Trophoblast cell (in vitro differentiated cells and primary cell): ENCODE data around the gene TRMT61B.

Experiments used
- DNase-seq, 2 donors: peaks; one replicate each; pipeline ENCODE4 v3.0.0-alpha.2; 2016
- H2AFZ ChIP-seq: 2 replicates; pipeline ENCODE4 v1.6.1; 2013; ENCODE audit warnings: low read length, moderate library complexity, mild to moderate bottlenecking; ENCODE audit not compliant: insufficient read depth, poor library complexity
- H2AK5ac ChIP-seq: 2 replicates; pipeline ENCODE4 v1.6.1; 2013; ENCODE audit warnings: mild to moderate bottlenecking, low read length
- H2BK120ac ChIP-seq: 2 replicates; pipeline ENCODE4 v1.6.1; 2013; ENCODE audit warnings: low read length, mild to moderate bottlenecking, moderate library complexity; ENCODE audit not compliant: insufficient read depth, poor library complexity
- H2BK12ac ChIP-seq: 2 replicates; pipeline ENCODE4 v1.6.1; 2013; ENCODE audit warnings: mild to moderate bottlenecking, low read length, moderate library complexity
- H2BK5ac ChIP-seq: 2 replicates; pipeline ENCODE4 v1.6.1; 2013; ENCODE audit warnings: low read length, low read depth, moderate library complexity, mild to moderate bottlenecking; ENCODE audit not compliant: poor library complexity
- H3K14ac ChIP-seq: 2 replicates; pipeline ENCODE4 v1.6.1; 2013; ENCODE audit warnings: mild to moderate bottlenecking, low read length
- H3K18ac ChIP-seq: 2 replicates; pipeline ENCODE4 v1.6.1; 2013; ENCODE audit warnings: mild to moderate bottlenecking, low read length
- H3K23ac ChIP-seq: 2 replicates; pipeline ENCODE4 v1.6.1; 2013; ENCODE audit warnings: low read length
- H3K27ac ChIP-seq: 2 replicates; pipeline ENCODE4 v1.5.1; 2013; ENCODE audit warnings: low read depth, mild to moderate bottlenecking, inconsistent platforms, low read length, moderate library complexity
- H3K27me3 ChIP-seq: 2 replicates; pipeline ENCODE4 v1.6.1; 2013; ENCODE audit warnings: inconsistent platforms, mild to moderate bottlenecking, low read length, moderate library complexity; ENCODE audit not compliant: insufficient read depth
- H3K36me3 ChIP-seq, 2 experiments: 1 replicate in 1 of 2; 2 replicates in 1 of 2; pipeline ENCODE4 v1.6.1; 2013; ENCODE audit warnings: low read length in 2 of 2, mild to moderate bottlenecking in 2 of 2, moderate library complexity in 1 of 2; ENCODE audit not compliant: insufficient read depth in 2 of 2, control insufficient read depth in 1 of 2
- H3K4ac ChIP-seq: 2 replicates; pipeline ENCODE4 v1.6.1; 2013; ENCODE audit warnings: low read depth, mild to moderate bottlenecking, low read length, moderate library complexity
- H3K4me1 ChIP-seq, 2 experiments: 1 replicate in 1 of 2; 2 replicates in 1 of 2; pipeline ENCODE4 v1.6.1; 2013; ENCODE audit warnings: low read length in 2 of 2, mild to moderate bottlenecking in 2 of 2, moderate library complexity in 1 of 2; ENCODE audit not compliant: insufficient read depth in 2 of 2, control insufficient read depth in 1 of 2
- H3K4me2 ChIP-seq: 2 replicates; pipeline ENCODE4 v1.6.1; 2013; ENCODE audit warnings: inconsistent platforms, mild to moderate bottlenecking, low read length, moderate library complexity
- H3K4me3 ChIP-seq: 2 replicates; pipeline ENCODE4 v1.5.1; 2013; ENCODE audit warnings: mild to moderate bottlenecking, low read depth, low read length, inconsistent platforms
- H3K79me1 ChIP-seq: one replicate; pipeline ENCODE4 v1.6.1; 2013; ENCODE audit warnings: low read length
- H3K79me2 ChIP-seq: 2 replicates; pipeline ENCODE4 v1.6.1; 2013; ENCODE audit warnings: low read length, mild to moderate bottlenecking; ENCODE audit not compliant: control insufficient read depth, insufficient read depth, poor library complexity
- H3K9ac ChIP-seq: 2 replicates; pipeline ENCODE4 v1.6.1; 2013; ENCODE audit warnings: mild to moderate bottlenecking, low read length
- H3K9me3 ChIP-seq: 2 replicates; pipeline ENCODE4 v1.6.1; 2013; ENCODE audit warnings: low read depth, mild to moderate bottlenecking, control low read depth, inconsistent platforms, low read length; ENCODE audit not compliant: insufficient read depth
- H4K12ac ChIP-seq: 2 replicates; pipeline ENCODE4 v1.6.1; 2013; ENCODE audit warnings: low read depth, mild to moderate bottlenecking, low read length, moderate library complexity
- H4K8ac ChIP-seq: 2 replicates; pipeline ENCODE4 v1.6.1; 2013; ENCODE audit warnings: low read depth, mild to moderate bottlenecking, low read length, moderate library complexity
- H4K91ac ChIP-seq: one replicate; pipeline ENCODE4 v1.6.1; 2013; ENCODE audit warnings: low read depth, mild to moderate bottlenecking, low read length, moderate library complexity
- WGBS: extraction: QIAGEN DNeasy Blood & Tissue Kit; methylation state at CpG from one replicate; pipeline ENCODE4 v1.1.7; 2013; ENCODE audit warnings: missing lambda C conversion rate; ENCODE audit not compliant: insufficient read length, insufficient coverage; ENCODE audit errors: extremely low coverage; 5-methylcytosine and 5-hydroxymethylcytosine counted together

The TRMT61B gene

GRCh38 chr2:28893488-28893887 is 23.4 kb upstream of the TRMT61B start:
- H3K23ac ChIP-seq = no peak overlapping the region
- H3K14ac ChIP-seq = no peak overlapping the region
- H3K27me3 ChIP-seq = no peaks in the 10 kb centered on the region
- H3K9me3 ChIP-seq = no peaks in the 10 kb centered on the region
- H3K36me3 ChIP-seq = no peaks in the 10 kb centered on the region
- no peak overlapping the region for H3K27ac ChIP-seq
- H2AFZ ChIP-seq = no peak overlapping the region
- no peak overlapping the region for H2BK5ac ChIP-seq
- no peak overlapping the region for H4K8ac ChIP-seq
- no peak overlapping the region for H2BK12ac ChIP-seq
- no peak overlapping the region for H2AK5ac ChIP-seq
- peak in 1 of 2 donors; percentile 32 for DNase-seq
- no peak overlapping the region for H3K4me3 ChIP-seq
- H2BK120ac ChIP-seq = no peak overlapping the region
- H3K4me2 ChIP-seq = no peak overlapping the region
- no CpG with 5 or more reads among the region's 21 CpGs for WGBS
- no peak overlapping the region for H4K12ac ChIP-seq
- no peaks in the 10 kb centered on the region for H3K4me1 ChIP-seq
- no peak overlapping the region for H4K91ac ChIP-seq
- H3K18ac ChIP-seq = no peak overlapping the region
- H3K79me1 ChIP-seq = peaks cover 5% of the 10 kb centered on the region
- peaks cover 15% of the 10 kb centered on the region for H3K79me2 ChIP-seq
- H3K9ac ChIP-seq = no peak overlapping the region
- H3K4ac ChIP-seq = no peak overlapping the region

DNA sequence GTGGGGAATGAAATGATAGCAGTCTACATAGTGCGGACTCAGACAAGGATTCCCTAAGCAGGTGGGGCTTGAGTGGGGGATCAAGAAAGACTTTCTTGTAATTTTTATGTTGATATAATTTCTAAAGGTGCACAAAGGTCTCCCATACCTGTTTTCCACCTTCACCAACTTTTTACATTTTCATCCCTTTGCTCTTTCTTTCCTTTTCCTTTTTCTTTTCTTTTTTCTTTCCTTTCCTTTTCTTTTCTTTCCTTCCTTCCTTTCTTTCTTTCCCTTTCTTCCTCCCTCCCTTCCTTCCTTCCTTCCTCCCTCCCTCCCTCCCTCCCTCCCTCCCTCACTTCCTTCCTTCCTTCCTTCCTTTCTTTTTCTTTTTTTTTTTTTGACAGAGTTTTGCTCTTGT is 10.1 kb upstream of the TRMT61B start:
- no peak overlapping the region for H4K8ac ChIP-seq
- H3K4ac ChIP-seq = no peak overlapping the region
- WGBS = no CpG with 5 or more reads among the region's 1 CpG
- no peak overlapping the region for H3K14ac ChIP-seq
- DNase-seq = no peak
- H3K9ac ChIP-seq = no peak overlapping the region
- no peak overlapping the region for H2BK120ac ChIP-seq
- no peak overlapping the region for H3K27ac ChIP-seq
- no peak overlapping the region for H2AK5ac ChIP-seq
- no peak overlapping the region for H2AFZ ChIP-seq
- no peaks in the 10 kb centered on the region for H3K79me1 ChIP-seq
- no peaks in the 10 kb centered on the region for H3K79me2 ChIP-seq
- no peak overlapping the region for H4K12ac ChIP-seq
- peaks cover 1% of the 10 kb centered on the region for H3K9me3 ChIP-seq
- no peak overlapping the region for H3K4me3 ChIP-seq
- no peaks in the 10 kb centered on the region for H3K4me1 ChIP-seq
- H2BK12ac ChIP-seq = no peak overlapping the region
- no peak overlapping the region for H3K4me2 ChIP-seq
- no peak overlapping the region for H3K23ac ChIP-seq
- no peaks in the 10 kb centered on the region for H3K27me3 ChIP-seq
- no peaks in the 10 kb centered on the region for H3K36me3 ChIP-seq
- no peak overlapping the region for H2BK5ac ChIP-seq
- no peak overlapping the region for H4K91ac ChIP-seq
- no peak overlapping the region for H3K18ac ChIP-seq

DNA sequence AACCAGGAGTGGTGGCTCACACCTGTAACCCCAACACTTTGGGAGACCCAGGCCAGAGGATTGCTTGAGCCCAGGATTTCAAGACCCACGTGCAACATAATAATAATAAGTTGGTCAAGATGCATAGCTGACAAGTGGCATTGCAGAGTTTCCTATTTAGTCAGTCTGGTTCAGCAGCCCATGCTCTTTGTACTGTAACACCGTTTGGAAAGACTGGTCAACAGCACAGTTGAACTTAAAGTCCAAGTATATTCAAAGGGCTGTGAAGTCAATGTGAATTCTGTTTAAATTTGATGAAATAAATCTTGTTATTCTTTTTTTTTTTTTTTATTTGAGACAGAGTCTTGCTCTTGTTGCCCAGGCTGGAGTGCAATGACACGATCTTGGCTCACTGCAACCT is 1.5 kb upstream of the TRMT61B start:
- DNase-seq = no peak

DNA sequence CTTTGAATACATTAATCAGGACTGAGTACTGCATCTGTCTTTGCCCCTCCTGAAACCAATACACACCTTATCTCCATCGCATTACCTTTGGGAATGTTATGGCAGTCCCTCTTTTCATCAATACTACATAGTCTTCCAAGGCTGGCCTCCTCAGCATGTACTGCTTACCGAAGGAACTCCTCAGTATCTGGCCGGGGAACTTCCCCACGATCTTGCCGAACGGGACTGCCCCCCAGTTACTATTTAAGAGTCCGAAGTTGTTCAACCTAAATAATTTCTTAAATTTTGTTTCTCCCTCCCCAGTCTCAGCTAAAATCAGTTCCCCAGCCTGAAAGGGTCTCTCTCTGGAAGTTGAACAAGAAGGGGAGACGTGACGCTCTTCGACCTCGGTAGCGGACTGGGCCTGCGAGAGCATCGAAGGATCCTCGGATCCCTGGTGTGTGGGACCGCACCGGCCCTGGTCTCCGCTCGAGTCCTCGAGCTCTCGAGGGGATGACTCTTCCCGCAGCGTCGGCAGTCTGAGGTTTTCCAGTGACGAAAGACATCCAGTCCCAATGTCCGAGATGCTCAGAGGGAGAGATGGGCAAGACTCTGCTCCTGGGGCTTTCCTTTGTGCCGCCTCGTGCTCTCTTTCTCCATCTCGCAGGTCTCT is 489 bp downstream of the TRMT61B start:
- Histone ChIP-seq H3K79me2 (no peaks in the 10 kb centered on the region), H4K91ac (peak overlapping the region; percentile 29), H3K4me1 (peaks cover 0 to 2% of the 10 kb centered on the region in 2 experiments), H4K12ac (peak overlapping the region; percentile 57), H3K27ac (no peak overlapping the region), H3K14ac (peak overlapping the region; percentile 33), H2BK12ac (no peak overlapping the region), H2BK5ac (no peak overlapping the region), H2AFZ (peak overlapping the region; percentile 75), H3K9ac (peak overlapping the region; percentile 88), H2AK5ac (no peak overlapping the region), H4K8ac (peak overlapping the region; percentile 79), H3K9me3 (no peaks in the 10 kb centered on the region), H3K4ac (peak overlapping the region; percentile 37), H3K4me2 (peak overlapping the region; percentile 86), H3K18ac (peak overlapping the region; percentile 26), H3K4me3 (peak overlapping the region; percentile 95), H3K27me3 (no peaks in the 10 kb centered on the region), H3K36me3 (no peaks in the 10 kb centered on the region), H3K23ac (no peak overlapping the region), H3K79me1 (no peaks in the 10 kb centered on the region), H2BK120ac (no peak overlapping the region)
- WGBS = no CpG with 5 or more reads among the region's 29 CpGs
- DNase-seq = peak in 1 of 2 donors; percentile 0

More for the DNA sequence above, 1.5 kb upstream of the TRMT61B start:
- Histone ChIP-seq H4K12ac (no peak overlapping the region), H3K4me1 (peaks cover 0 to 2% of the 10 kb centered on the region in 2 experiments), H3K4me3 (no peak overlapping the region), H2BK12ac (no peak overlapping the region), H2BK120ac (no peak overlapping the region), H4K8ac (no peak overlapping the region), H3K4me2 (no peak overlapping the region), H3K23ac (no peak overlapping the region), H3K27me3 (no peaks in the 10 kb centered on the region), H2AK5ac (no peak overlapping the region), H4K91ac (no peak overlapping the region), H2BK5ac (no peak overlapping the region), H3K9ac (no peak overlapping the region), H3K4ac (no peak overlapping the region), H3K9me3 (no peaks in the 10 kb centered on the region), H3K79me2 (no peaks in the 10 kb centered on the region), H3K14ac (no peak overlapping the region), H3K36me3 (no peaks in the 10 kb centered on the region), H3K79me1 (no peaks in the 10 kb centered on the region), H2AFZ (no peak overlapping the region), H3K27ac (no peak overlapping the region), H3K18ac (no peak overlapping the region)
- no CpG with 5 or more reads among the region's 3 CpGs for WGBS
